Measurements from ENCODE around the gene USP4.
"Not testable (repeated sequence)": the region's sequence is repeated elsewhere in the genome, so short reads cannot be mapped to it uniquely, and the experiment has no call there.

Gene USP4

GRCh38 chr3:49362561-49362960, 22.7 kb upstream of the USP4 start:
- no peak for DNase-seq (ENCODE audit: low read depth)
- no peak overlapping the region for H3K4me3 ChIP-seq (ENCODE audit: control insufficient read depth, low read depth, low read length)
- TF ChIP-seq CTCF (conservative IDR thresholded peaks at IDR 0.05; ENCODE audit: control insufficient read depth, insufficient read depth, low read depth, low read length) = no peak

DNA sequence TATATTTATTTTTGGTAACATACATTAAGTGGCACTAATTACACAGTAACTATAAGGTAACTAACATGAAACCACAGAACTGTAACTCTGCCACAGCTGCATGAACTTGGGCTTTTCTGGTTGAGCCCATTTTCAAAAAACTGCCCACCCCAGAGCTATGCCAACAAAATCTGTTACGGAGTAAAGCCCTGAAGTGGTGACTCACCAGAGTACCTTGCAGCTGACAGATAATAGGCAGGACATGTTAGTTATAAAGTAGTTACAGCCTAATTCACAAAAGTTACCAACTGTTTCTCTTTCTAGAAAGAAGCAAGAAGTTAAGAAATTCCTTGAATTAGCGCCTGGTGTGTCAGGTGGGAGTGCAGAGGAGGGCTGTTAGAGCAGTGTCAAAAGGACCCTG, 19.8 kb upstream of the USP4 start:
- H3K4me3 ChIP-seq (ENCODE audit: control insufficient read depth, low read depth, low read length) = no peak overlapping the region
- TF ChIP-seq CTCF (conservative IDR thresholded peaks at IDR 0.05; ENCODE audit: control insufficient read depth, insufficient read depth, low read depth, low read length) = no peak
- peak; percentile 57 for DNase-seq (ENCODE audit: low read depth)

GRCh38 chr3:49358884-49359225, 19.0 kb upstream of the USP4 start:
- peak overlapping the region; percentile 29 for H3K4me3 ChIP-seq (ENCODE audit: control insufficient read depth, low read depth, low read length)
- no peak for DNase-seq (ENCODE audit: low read depth)
- no peak for TF ChIP-seq CTCF (conservative IDR thresholded peaks at IDR 0.05; ENCODE audit: control insufficient read depth, insufficient read depth, low read depth, low read length)

DNA sequence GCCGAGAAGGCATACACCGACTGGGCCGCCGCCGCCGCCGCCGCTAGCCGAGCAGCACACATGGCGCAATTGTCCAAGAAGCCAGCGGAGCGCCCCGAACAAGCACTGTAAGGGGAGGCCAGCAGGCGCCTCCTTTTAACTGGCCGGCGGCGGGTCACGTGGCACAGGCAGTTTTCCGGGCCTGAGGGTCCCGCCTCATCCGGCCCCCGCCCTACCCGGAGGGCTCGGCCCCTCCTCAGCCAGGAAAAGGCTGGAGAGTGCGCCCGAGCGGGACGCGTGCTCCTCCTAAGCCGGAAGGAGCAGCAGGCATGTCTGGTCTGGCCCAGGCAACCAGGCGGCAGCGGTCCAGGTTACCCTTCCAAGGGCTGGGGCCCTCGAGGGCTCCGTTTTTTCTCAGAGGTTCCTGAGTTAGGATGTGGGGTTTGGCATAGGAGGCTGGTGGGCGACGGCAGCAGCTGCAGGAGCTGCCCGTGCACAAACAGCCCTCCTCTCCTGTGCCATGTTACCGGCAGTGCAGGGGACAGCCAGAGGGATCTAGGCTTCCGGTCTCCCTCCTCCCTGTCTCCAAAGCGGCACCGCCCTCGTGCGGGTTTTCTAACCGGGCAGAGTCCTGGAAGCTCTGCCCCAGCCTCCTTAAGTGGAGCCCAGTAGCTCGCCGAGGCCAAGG, 18.5 kb upstream of the USP4 start, which contains the start of gene GPX1:
Gene GPX1 (minus strand): TSS at position 137 of the 667 bp plus-strand sequence. CDS start 75 bp downstream, at position 62.
- peak; percentile 95 for DNase-seq (ENCODE audit: low read depth)
- H3K4me3 ChIP-seq (ENCODE audit: control insufficient read depth, low read depth, low read length) = peak within 1 kb of the TSS; percentile 67
- TF ChIP-seq CTCF (conservative IDR thresholded peaks at IDR 0.05; ENCODE audit: control insufficient read depth, insufficient read depth, low read depth, low read length) = no peak

- peak overlapping the region; percentile 67 for H3K4me3 ChIP-seq (ENCODE audit: control insufficient read depth, low read depth, low read length)
- DNase-seq (ENCODE audit: low read depth) = peak; percentile 95
Observed at GRCh38 chr3:49357443-49358216, 17.8 kb upstream of the USP4 start.

DNA sequence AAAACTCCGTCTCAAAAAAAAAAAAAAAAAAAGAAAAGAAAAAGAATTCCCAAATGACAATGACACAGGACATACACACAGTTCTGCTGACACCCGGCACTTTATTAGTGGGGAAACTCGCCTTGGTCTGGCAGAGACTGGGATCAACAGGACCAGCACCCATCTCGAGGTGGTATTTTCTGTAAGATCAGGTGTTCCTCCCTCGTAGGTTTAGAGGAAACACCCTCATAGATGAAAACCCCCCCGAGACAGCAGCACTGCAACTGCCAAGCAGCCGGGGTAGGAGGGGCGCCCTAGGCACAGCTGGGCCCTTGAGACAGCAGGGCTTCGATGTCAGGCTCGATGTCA, 17.2 kb upstream of the USP4 start:
- H3K4me3 ChIP-seq (ENCODE audit: control insufficient read depth, low read depth, low read length) = peak overlapping the region; percentile 67
- DNase-seq (ENCODE audit: low read depth) = not testable (repeated sequence)

- H3K4me3 ChIP-seq (ENCODE audit: control insufficient read depth, low read depth, low read length) = no peak overlapping the region
- no peak for DNase-seq (ENCODE audit: low read depth)
- TF ChIP-seq CTCF (conservative IDR thresholded peaks at IDR 0.05; ENCODE audit: control insufficient read depth, insufficient read depth, low read depth, low read length) = no peak
Observed at GRCh38 chr3:49352890-49353421, 13.1 kb upstream of the USP4 start.

All from fibroblast of mammary gland (primary cell).